Frontal cortex (tissue), 4 donors: Measurements from ENCODE around the gene HPRT1. TPM values are rescaled to one million over a fixed set of nuclear protein-coding genes. Genes with fewer than 3 reads are reported as not detected.

Experiments
- DNase-seq, 2 donors: peaks; one replicate each; pipeline ENCODE4 v3.0.0; 2012; ENCODE audit warnings: low spot score in 2 of 2
- FAIRE-seq: peaks from 2 replicates; lab custom pipeline; 2012; peaks lifted over from hg19 to GRCh38; lab: Jason Lieb, UNC
- small RNA-seq: library from RNA; depleted of rRNA; stranded (forward); fragments of <200 nt; gene quantifications from one replicate; pipeline ENCODE3, GENCODE V24; 2014
- total RNA-seq: library from RNA; depleted of rRNA; stranded (reverse); fragments of >200 nt; gene quantifications from one replicate; pipeline ENCODE4 v1.2.3, GENCODE V29; 2014
- donor health status: control.
- donor health status: control.
- donor health status: control.

HPRT1 gene
- total RNA-seq, 1 donor from 2014 or later, result 21.6 TPM

GRCh38 chrX:134537179-134537955 is 77.4 kb downstream of the HPRT1 start:
- DNase-seq, result no peak
- no peak for FAIRE-seq

- DNase-seq (no peak), FAIRE-seq (no peak)
Measured at GRCh38 chrX:134538316-134538715, 78.4 kb downstream of the HPRT1 start.

GRCh38 chrX:134541906-134542305 is 81.9 kb downstream of the HPRT1 start:
- DNase-seq (no peak), FAIRE-seq (no peak)

DNA sequence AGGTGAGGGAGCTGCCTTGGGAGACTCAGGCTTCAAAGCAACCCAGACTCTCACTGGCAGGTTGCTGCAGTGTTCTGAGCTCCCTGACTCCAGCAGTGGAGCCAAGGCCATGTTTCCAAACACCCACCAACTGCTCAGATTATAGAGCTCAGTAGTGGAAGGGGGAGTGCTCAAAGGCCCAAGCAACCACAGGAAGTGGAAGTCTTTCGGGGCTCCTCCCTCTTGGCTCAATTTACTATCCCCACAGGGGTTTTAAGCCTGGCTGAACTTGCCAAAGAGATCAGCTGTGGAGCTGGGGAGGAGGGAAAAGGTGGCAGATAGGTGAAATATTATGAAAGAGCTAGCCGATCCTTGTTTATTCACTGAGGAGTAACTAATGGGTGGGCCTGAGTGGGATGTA is 82.5 kb downstream of the HPRT1 start:
- no peak for FAIRE-seq
- DNase-seq, result no peak

DNA sequence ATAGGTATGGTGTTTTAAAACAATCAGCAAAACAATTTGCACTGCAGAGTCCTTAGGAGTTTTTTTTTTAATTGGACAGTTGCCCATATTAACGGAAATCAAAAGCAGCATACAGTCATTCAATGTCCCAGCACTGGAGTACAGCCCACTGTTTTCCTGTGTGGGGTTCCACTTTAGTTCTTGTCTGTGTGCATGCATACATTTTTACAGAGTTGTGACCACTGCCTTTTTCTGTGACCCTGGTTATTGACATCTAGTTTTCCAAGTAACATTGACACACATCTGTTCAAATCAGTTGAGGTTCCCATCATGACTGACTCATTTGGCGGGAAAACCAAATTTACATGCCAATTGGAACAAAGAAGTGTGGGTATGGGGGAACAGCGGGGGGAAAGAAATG is 83.3 kb downstream of the HPRT1 start:
- FAIRE-seq, result no peak
- DNase-seq, result no peak

DNA sequence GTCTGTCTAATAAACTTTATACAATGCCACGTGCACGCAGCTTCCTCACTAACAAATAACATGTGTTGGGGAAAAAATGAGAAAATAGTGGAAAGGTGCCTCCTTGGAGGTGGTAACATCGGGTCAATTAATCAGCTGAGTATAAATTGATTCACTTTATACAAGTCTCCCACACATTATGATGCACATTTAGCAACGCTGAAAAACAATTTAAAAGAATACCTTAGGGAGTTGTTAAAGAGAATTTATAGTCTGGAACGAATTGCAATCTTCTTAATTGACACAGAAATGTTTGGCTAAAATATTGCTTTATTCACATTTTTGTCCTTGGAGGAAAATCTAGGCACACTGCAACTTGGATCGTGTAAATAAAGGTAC is 84.2 kb downstream of the HPRT1 start:
- FAIRE-seq (no peak), DNase-seq (no peak)

- FAIRE-seq, result no peak
- no peak for DNase-seq
Measured at GRCh38 chrX:134544513-134545151, 84.7 kb downstream of the HPRT1 start.

DNA sequence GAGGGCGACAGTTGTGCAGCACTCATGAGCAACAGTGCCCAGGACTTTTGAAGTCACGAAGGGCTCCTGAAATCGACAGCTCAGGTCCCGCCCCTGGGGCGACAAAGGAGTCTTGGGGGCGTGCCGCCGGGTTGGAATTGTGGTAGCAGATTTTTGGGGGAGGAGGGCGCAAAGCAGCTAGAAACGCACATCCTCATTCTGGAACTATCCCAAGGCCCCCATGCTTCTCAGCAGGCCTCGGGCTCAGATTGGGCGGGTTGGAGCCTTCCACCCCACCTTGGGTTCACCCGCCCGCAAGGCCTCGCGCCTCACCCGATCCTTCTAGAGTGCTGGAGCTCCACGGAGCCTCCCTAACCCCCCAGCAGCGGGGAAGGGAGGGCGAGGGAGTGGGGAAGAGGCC is 85.5 kb downstream of the HPRT1 start:
- DNase-seq, result no peak
- no peak for FAIRE-seq

DNA sequence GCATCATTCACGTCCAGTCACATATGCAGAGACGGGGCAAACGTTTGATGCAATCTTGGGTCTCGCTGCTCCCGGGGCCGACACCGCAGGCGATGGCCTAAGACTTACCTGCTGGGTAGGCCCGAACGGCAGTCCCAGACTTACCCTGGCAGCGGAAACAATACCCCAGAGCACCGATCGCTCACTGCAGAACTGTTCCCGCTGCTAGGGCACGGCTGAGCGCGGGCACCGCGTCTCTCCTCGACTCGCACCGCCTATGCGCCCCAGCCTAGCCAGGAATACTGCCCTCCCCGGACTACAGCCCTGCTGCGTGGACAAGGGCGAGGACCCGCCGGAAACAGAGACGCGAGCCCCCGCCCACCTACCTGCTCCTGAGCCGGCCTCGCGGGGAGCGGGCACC is 86.2 kb downstream of the HPRT1 start:
- FAIRE-seq (no peak), DNase-seq (no peak)

DNA sequence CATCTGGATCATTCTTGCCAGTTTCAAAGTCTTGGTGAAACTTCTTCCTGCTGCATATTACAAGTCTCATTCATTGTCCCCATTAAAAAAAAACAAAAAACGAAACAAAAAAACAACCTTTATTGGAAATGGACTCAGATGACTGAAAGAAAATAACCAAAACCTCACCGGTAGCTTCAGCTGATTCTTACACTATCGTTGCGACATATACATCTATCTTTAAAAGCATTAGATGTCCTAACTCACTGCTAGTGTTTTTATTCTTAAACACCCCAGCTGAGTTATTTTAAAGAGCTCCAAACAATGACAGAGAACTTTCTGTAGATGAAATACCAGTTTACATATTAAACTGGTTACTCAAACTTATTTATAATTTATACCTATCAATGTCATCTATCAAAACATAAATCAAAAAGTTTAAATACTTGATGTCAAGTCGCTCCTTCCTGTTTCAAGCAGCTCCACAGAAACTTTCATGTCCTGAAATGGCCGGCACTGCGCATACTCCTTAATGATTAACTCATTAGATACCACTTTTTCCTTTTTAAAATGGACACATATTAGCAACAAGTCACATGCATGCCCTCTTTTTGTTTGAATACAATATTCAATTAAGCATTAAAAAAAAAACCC is 87.2 kb downstream of the HPRT1 start:
- DNase-seq (no peak), FAIRE-seq (no peak)

GRCh38 chrX:134548257-134549201 is 88.6 kb downstream of the HPRT1 start:
- DNase-seq (no peak), FAIRE-seq (no peak)

Small RNA genes lying within 50 kb of the gene (small RNA-seq; reads per million reads assigned to genes)
- gene AC004383.1 (not detected), gene MIR450A1 (not detected), gene MIR450A2 (0.08 reads per million), gene MIR450B (5.2 reads per million, percentile 92 among the genes with 10 or more reads in this experiment), gene MIR503 (0.38 reads per million, percentile 25 among the genes with 10 or more reads in this experiment), gene MIR542 (1.8 reads per million, percentile 80 among the genes with 10 or more reads in this experiment)

Other genes starting within 250 kb of the HPRT1 start
- 2.0 TPM for gene CCDC160, start 223.0 kb upstream of the HPRT1 start, total RNA-seq
- 89.7 TPM for gene PHF6, start 86.9 kb upstream of the HPRT1 start, total RNA-seq
- gene PLAC1, start 198.3 kb downstream of the HPRT1 start, total RNA-seq, result not detected